T follicular helper cell (primary cell): ENCODE data around the gene COG5.
A peak's percentile ranks its signal among the peaks of the same experiment; 100 is the strongest.

Source experiments
- DNase-seq: peaks from one replicate; pipeline ENCODE4 v3.0.0-alpha.2; 2020; ENCODE audit warnings: low read depth

COG5 gene

GRCh38 chr7:107463139-107464078 lies 100.3 kb downstream of the COG5 start:
- peak; percentile 30 for DNase-seq

DNA sequence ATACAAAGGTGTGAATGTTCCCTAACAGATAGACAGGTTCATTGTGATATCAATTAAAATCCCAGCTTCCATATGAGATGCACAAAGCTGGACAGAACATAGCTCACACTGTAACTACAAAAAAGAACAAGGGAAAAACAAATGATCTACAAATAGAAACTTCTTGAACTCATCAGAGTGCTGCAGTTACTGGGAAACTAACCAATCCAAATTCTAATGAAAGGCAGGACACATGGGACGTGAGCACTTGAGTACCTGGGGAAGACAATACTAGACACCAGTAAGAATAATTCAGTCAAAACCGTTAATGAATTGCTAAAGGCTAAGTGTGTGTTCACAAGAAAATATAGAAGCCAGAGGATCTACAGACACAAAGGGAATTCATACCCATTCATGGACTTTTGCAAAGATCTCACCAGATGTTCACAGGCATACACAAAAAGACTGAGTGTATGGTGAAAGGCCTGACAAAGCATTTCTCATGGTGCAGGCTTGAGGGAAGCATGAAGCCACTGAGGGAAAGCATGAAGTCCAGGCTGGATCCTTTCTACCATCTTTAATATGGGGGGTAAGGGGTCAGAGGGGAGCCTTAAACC lies 101.7 kb downstream of the COG5 start:
- DNase-seq, result no peak

DNA sequence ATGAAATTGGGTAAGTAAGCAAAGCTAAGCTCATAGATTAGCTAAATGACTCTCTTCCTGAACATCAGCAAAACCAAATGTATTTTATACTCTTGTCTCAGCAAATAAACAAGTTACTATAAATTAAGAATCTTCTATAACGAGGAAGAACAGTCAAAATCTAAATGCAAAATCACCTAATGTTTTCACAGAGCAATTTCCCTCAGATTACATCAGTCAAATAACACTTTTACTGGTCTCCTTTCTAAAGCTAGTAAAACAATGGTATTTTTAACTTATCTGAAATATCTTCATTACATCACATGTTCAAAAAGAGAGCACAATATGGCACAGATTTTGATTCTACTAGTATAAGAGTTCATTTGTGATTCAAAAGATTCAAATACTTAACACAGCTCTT lies 110.3 kb downstream of the COG5 start:
- no peak for DNase-seq

GRCh38 chr7:107450970-107451369 lies 112.8 kb downstream of the COG5 start:
- no peak for DNase-seq

DNA sequence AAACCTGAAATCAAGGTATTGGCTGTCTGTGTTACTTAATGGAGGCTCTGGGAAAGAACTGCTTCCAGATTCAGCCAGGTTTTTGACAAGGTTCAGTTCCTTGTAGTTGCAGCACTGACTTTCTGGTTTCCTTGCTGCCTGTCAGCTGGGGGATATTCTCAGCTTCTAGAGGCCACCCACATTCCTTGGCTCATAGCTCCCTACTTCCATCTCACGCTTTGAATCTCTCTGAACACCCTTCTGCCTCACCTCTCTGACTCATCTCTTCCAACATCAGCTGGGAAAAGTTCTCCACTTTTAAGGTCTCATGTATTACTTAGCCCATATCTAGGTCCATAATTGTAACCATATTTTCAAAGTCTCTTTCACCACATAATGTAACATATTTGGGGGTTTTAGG lies 116.7 kb downstream of the COG5 start:
- no peak for DNase-seq

GRCh38 chr7:107446531-107446930 lies 117.2 kb downstream of the COG5 start:
- DNase-seq, result no peak

GRCh38 chr7:107442678-107443077 lies 121.0 kb downstream of the COG5 start:
- no peak for DNase-seq

DNA sequence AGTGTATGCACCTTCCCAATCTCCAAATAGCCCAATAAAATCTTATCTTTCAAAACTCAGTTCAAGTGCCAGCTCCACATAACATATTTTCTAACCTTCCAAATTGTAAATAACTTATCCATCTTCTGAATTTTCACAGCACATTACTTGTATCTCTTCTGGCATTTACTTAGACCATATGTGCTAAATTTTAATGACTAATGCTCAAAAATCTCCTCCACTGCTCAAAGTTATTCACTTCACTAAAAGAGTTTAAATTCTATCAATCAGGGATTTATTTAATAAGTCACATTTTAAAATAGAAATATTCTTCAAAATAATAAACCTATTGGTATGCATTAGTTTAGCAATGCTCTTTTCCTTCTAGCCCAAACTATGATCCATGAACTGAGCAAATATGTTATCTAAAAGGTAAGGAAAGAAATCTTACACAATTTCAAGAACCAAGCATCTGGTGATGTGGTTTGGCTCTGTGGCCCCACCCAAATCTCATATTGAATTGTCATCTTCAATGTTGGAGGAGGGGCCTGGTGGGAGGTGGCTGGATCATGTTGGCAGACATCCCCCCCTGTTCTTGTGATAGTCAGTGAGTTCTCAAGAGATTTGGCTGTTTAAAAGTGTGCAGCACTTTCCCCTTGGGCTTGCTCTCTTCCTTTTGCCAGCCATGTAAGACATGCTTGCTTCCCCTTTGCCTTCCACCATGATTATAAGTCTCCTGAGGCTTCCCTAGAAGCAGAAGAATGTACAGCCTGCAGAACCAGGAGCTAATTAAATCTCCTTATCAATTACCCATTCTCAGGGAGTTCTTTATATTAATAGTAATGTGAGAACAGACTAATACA lies 121.9 kb downstream of the COG5 start:
- no peak for DNase-seq

DNA sequence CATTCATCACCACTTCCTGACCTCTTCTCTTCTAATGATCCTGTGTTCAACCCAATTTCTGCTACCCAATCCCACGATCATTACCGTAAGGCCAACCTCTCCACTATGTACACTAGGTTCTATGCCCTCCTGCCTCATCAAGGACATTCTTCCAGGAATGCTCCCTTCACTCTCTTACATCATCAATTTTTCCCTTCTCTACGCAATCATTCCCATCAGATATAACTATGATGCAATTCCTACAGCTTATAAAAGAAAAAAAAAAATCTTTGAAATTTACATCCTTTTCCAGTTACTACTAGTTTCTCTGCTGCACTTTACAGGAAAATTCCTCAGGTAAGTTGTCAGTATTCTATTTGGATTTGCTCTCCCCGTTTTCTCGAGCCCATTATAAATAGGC lies 124.7 kb downstream of the COG5 start:
- DNase-seq, result no peak

DNA sequence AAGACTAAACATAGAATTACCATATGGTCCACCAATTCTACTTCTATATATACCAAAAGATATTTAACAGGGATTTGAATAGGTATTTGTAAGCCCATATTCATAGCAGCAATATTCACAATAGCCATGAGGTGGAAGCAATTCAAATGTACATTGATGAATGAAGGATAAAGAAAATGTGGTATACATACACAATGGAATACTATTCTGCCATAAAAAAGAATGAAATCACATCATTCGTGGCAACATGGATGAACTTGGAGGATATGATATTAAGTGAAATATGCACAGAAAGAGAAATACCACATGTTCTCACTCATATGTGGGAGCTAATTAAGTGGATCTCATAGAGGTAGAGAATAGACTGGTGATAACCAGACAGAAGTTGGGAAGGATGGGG lies 128.0 kb downstream of the COG5 start:
- no peak for DNase-seq

DNA sequence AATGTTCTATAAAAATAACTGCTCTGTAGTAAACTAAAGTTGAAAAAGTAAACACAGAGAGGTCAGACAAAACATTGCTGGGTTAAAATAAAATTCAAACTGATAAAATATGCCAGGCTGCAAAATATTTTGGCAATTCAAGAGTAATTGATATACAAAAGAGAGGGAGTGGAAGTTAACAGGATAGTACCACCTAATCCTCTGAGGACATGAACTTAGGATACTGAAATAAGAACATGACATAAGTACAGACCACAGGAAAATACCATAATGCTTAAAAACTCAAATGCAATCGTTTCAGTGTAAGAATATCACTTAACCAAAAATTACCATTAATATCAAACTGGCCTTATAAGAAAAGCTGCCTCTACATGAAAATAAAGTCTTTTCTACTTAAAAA lies 131.5 kb downstream of the COG5 start:
- no peak for DNase-seq

GRCh38 chr7:107430057-107430456 lies 133.7 kb downstream of the COG5 start:
- DNase-seq, result no peak

- no peak for DNase-seq
Measured at GRCh38 chr7:107428642-107429041, 135.1 kb downstream of the COG5 start.

DNA sequence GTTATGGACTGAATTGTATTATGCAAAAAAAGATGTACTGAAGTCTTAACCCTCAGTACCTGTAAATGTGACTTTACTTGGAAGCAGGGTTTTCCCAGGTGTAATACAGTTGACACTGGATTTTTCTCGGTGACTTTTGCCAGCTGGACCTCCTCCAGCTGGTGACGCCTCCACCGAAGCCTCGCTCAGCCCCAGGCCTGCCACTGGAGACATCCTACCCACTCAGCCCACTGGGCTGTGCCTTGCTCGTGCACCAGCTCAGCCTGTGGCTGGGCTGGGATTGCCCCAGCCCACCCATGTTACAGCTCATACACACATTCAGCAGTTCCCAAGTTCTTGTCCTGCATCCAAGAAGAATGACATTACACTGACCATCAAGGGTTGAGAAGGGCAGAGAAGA lies 136.3 kb downstream of the COG5 start:
- no peak for DNase-seq

DNA sequence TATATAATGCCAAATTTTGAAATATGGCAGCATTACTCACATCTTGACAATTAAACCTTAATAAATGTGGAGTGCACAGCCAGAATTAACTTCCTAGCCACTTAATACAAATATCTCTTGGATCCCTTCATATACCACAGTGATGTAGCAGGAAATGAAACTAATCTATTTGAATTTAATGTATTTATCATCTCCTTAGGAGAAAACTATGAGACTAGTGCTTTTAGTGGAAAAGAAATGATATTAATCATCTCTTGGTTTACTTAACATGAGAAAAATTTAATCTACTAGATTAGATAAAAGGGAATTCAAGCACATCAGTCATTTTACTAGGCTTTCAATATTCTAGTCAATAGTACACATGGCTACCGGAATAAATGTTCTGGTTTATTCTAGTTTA lies 149.5 kb downstream of the COG5 start:
- no peak for DNase-seq

DNA sequence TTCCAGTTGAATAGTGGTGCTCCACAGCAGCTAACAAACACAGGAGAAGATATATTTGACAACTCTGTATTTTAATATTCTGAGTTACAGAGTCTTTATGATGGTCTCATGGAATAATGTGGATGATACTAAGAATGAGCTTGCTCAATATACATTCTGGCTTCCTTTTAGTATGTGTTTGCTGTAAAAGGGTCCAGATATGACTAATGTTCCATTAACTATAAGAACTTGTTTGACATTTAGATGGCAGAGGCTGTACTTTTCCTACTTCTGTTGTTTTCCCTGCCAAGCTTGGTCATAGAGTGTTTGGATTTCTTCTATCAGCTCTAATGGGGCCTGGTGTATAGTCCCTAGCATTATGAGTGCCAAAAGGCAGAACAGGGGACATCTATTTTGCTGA lies 155.4 kb downstream of the COG5 start:
- DNase-seq, result no peak

- DNase-seq, result no peak
Measured at GRCh38 chr7:107405559-107405958, 158.2 kb downstream of the COG5 start.

DNA sequence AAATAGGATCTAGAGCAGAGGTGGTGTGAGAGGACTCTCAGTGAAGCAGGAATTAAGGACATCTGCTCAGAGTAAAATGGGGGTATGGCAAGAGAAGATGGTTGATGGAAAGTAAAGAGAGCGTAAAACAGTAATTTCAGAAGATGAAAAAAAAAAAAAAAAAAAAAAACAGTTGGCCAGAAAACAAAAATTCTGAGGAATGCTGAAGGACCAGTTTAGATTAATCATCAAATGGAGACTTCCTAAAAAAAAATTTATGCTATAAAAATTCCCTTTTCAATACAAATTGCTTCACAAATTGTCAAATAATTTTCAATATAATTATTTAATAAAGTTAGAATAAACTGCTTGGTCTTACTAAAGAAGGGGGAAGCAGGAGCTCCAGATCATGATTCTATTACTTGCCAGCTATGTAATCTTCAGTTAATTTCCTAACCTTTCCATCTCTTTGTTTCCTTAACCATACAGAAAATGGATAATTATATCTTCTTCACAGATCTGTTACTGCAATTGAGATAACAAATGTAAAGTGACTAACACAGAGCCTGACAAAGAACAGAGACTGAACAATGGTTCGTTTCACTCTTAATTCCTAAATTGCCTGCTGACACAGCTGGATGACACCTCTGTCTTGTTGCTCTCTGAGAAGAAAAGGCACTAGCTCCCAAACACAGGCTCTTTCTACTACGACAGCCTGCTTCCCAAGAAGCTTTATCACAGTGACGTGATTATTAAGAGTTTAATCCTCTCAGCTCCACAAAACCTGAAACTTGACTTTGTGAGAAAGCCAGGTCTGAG lies 158.8 kb downstream of the COG5 start:
- DNase-seq, result no peak

DNA sequence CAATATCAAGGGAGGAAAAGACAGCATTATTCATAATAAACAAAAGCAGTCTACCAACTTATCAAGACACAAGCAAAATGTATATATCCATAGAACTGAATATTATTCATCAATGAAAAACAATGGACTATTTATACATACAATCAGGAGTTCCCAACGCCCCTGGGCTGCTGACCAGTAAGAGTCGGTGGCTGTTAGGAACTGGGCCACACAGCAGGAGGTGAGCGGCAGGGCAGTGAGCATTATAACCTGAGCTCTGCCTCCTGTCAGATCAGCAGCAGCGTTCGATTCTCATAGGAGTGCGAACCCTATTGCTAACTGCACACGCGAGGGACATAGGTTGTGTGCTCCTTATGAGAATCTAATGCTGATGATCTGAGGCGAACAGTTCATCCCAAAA lies 165.6 kb downstream of the COG5 start:
- DNase-seq, result no peak

- DNase-seq, result no peak
Measured at GRCh38 chr7:107396990-107397389, 166.7 kb downstream of the COG5 start.

DNA sequence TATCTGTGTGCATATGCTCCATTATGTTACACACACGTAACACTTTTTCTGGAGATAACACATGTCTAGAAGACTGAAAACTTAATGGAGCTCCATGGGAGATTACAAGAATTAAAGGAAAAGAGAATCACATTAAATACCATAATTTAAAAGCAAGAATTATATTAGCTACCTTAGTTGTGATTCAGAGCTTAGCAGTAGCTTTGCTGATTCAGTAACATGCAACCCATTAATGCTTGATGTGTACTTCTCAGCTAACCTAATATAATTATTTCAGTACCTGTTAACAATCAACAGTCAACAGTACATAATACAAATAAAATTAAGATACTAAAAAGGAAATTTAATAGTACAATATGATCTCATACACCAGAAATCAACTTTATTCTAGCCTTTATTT lies 167.6 kb downstream of the COG5 start:
- no peak for DNase-seq

DNA sequence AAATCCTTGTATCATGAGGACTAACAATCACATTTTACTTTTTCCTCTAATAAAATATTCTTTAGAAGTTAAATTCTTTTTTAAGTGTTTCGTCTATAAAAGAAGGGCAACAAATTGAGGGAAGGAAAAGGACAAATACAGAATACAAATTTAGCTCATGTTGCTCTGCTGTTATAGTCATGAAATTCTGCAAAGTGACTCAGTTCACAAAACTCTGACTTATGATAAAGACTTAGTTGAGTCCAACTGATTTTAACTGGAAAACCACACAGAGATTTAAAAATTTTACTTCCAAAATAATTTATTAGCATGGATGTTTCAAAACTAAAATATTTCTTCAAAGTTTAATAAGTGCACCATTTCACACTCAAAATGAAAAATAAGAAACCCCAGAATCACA lies 168.9 kb downstream of the COG5 start:
- DNase-seq, result no peak
